Measurements from ENCODE around the gene PTPRN2. TPM values are rescaled to one million over a fixed set of nuclear protein-coding genes. Genes with fewer than 3 reads are reported as not detected.

The PTPRN2 gene
- total and polyA plus RNA-seq, 2 of the 13 experiments (the other 11 are each of a cell fraction or from before 2014, with no cell fraction given): 2.5 to 24.2 TPM

DNA sequence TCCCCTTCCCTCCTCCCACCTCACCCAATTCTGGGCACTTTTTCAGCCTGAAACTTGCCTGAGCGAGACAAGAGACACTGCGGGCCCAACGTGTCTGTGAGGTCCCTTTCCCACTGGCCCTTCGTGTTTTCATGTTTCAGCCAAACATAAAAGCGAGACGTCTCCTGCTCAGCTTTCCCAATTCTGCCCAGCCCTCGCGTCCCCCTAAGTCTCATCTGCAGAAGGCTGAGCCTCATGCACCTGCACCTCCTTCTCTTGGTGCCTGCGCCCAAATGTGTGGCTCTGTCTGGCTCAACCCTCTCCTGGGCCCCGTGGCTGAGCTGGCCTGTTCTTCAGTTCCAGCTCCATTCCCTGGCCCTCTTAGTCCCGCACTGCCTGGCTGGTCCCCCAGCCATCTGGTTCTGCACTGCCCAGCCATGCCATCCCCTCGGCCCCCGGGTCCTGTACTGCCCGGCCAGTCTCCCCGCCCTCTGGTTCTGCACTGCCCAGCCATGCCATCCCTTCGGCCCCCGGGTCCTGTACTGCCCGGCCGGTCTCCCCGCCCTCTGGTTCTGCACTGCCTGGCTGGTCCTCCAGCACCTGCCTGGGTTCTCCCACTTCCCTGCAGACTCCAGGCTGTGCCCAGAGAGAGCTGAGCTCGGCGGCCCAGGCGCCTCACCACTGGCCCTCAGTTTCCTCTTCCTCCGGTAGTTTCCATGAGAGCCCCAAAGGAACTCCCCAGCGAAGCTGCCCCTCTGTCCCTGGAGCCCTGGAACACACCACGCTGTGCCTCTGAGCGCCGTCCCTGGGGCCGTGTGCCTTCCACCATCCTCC lies 1026.7 kb downstream of the PTPRN2 start:
- Histone ChIP-seq H3K27ac (ENCODE audit: extremely low read length, insufficient read depth, low read length) (no peak overlapping the region), H3K4me2 (ENCODE audit: low read depth, low read length) (no peak overlapping the region; the same call in 1 of the 2 replicates), H3K36me3 (replicated peaks in 1 of 2; ENCODE audit: control insufficient read depth in 1 of 2, insufficient read depth in 2 of 2, low read length in 2 of 2) (no peaks in the 10 kb centered on the region), H3K4me1 (ENCODE audit: insufficient read depth, low read length) (peaks cover 54% of the 10 kb centered on the region), H3K79me2 (ENCODE audit: insufficient read depth, low read length) (no peaks in the 10 kb centered on the region), H3K27me3 (ENCODE audit: control insufficient read depth in 1 of 2, insufficient read depth in 2 of 2, low read length in 2 of 2) (peaks cover 2 to 6% of the 10 kb centered on the region in 2 experiments; a peak in 1 of 5 replicates), H3K4me3 (replicated peaks in 1 of 3; ENCODE audit: insufficient read depth in 1 of 3, low read depth in 2 of 3, low read length in 3 of 3) (no peak overlapping the region), H3K9me3 (ENCODE audit: low read length) (no peaks in the 10 kb centered on the region), H4K20me1 (ENCODE audit: insufficient read depth, low read length) (no peaks in the 10 kb centered on the region), H3K9ac (ENCODE audit: insufficient read depth, low read depth, low read length) (no peak overlapping the region), H2AFZ (ENCODE audit: low read length) (no peak overlapping the region)
- ChIA-PET CTCF (ENCODE audit: low intra/inter-chr PET ratio, low total read pairs) (no interaction called here), POLR2A (no interaction called here)
- ATAC-seq (no peak), DNase-seq (ENCODE audit: low spot score) (no peak), FAIRE-seq (no peak)
- intact Hi-C loops (cut with micrococcal nuclease; ENCODE audit: unreplicated experiment) (no loop called here), in situ Hi-C loops (cut with HindIII; ENCODE audit: extremely low pct_ligation_motif_present, low pct_unique_long_range_greater_than_20kb) (no loop called here)
- TF ChIP-seq REL (CRISPR knock-in tag; conservative IDR thresholded peaks at IDR 0.05): no peak
- no peak for TF ChIP-seq ZSCAN31 (CRISPR knock-in tag; IDR thresholded peaks at IDR 0.05; ENCODE audit: low read depth)
- TF ChIP-seq HMGXB3 (CRISPR knock-in tag; IDR thresholded peaks at IDR 0.05; ENCODE audit: borderline replicate concordance): no peak
- TF ChIP-seq HES4 (CRISPR knock-in tag; IDR thresholded peaks at IDR 0.05; ENCODE audit: borderline replicate concordance): no peak
- TF ChIP-seq, protein P1, sequence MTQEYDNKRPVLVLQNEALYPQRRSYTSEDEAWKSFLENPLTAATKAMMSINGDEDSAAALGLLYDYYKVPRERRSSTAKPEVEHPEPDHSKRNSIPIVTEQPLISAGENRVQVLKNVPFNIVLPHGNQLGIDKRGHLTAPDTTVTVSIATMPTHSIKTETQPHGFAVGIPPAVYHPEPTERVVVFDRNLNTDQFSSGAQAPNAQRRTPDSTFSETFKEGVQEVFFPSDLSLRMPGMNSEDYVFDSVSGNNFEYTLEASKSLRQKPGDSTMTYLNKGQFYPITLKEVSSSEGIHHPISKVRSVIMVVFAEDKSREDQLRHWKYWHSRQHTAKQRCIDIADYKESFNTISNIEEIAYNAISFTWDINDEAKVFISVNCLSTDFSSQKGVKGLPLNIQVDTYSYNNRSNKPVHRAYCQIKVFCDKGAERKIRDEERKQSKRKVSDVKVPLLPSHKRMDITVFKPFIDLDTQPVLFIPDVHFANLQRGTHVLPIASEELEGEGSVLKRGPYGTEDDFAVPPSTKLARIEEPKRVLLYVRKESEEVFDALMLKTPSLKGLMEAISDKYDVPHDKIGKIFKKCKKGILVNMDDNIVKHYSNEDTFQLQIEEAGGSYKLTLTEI (CRISPR knock-in tag; conservative IDR thresholded peaks at IDR 0.05): no peak
- TF ChIP-seq ZNF615 (CRISPR knock-in tag; IDR thresholded peaks at IDR 0.05; ENCODE audit: borderline replicate concordance): no peak
- TF ChIP-seq FOXA1 (IDR thresholded peaks at IDR 0.05): no peak
- no peak for TF ChIP-seq FOXA1 (CRISPR knock-in tag; IDR thresholded peaks at IDR 0.05)
- TF ChIP-seq, protein P2, sequence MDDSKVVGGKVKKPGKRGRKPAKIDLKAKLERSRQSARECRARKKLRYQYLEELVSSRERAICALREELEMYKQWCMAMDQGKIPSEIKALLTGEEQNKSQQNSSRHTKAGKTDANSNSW (CRISPR knock-in tag; IDR thresholded peaks at IDR 0.05; ENCODE audit: borderline replicate concordance): no peak
- no peak for TF ChIP-seq ZBTB8A (CRISPR knock-in tag; IDR thresholded peaks at IDR 0.05; ENCODE audit: borderline replicate concordance, low read depth)
- TF ChIP-seq ZNF256 (CRISPR knock-in tag; conservative IDR thresholded peaks at IDR 0.05): no peak
- TF ChIP-seq ZNF350 (CRISPR knock-in tag; IDR thresholded peaks at IDR 0.05; ENCODE audit: borderline replicate concordance, low read depth): no peak
- TF ChIP-seq, protein P3, sequence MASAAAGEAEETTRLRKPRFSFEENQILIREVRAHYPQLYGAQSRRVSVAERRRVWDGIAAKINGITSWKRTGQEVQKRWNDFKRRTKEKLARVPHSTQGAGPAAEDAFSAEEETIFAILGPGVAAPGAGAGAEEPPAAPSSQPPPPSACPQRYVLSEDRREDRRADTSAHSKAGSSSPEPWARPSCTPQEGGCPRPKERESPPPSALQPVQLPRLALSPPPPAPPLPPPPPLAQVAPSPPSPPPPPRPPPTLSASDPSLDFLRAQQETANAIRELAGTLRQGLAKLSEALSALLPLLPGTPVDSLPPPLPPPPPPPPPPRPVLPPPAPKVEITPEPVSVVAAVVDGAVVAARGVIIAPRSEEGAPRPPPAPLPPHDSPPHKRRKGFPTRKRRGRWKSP (CRISPR knock-in tag; IDR thresholded peaks at IDR 0.05): no peak
- BruUV-seq (replicated peaks): no TSS peak
- WGBS (ENCODE audit: low lambda C conversion rate): 85% methylated on average over 27 of the region's 29 CpGs
